SK-N-SH (cell line): ENCODE data around the gene UTP3. TPM values are rescaled to one million over a fixed set of nuclear protein-coding genes. Genes with fewer than 3 reads are reported as not detected.

Experiments used
- CTCF ChIA-PET: fragments of 300-600, 350-600 bp; formaldehyde crosslinking; extraction: SDS; loops from one replicate; lab custom pipeline; 2021; lab: Yijun Ruan, JAX
- POLR2A ChIA-PET: fragments of 350-600 bp; sonication (Branson Sonifier 250); formaldehyde crosslinking; extraction: SDS; loops from one replicate; lab custom pipeline; 2020; ENCODE audit warnings: antibody characterized with exemption, inconsistent platforms; lab: Yijun Ruan, JAX
- DNase-seq: peaks from one replicate; pipeline ENCODE4 v3.0.0; 2012
- H2AFZ ChIP-seq: fragments of 200-600 bp; sonication (generic); 2 replicates; pipeline ENCODE4 v1.8.1; 2016; ENCODE audit warnings: antibody characterized with exemption, mild to moderate bottlenecking, low read depth
- H3F3A ChIP-seq: fragments of 200-600 bp; sonication (generic); replicated peaks from 2 replicates; pipeline ENCODE3; 2016; ENCODE audit warnings: antibody characterized with exemption, mild to moderate bottlenecking; ENCODE audit not compliant: insufficient read depth
- H3K27ac ChIP-seq, 2 experiments: fragments of 200-500 bp in 1 of 2; fragments of 200-600 bp in 1 of 2; sonication (Bioruptor generic) in 1 of 2; sonication (generic), shearing (Covaris generic) in 1 of 2; 2 replicates each; pipeline versions ENCODE4 v1.5.1 to v1.6.1; 2014 to 2016; ENCODE audit warnings: low read depth in 2 of 2, inconsistent platforms in 1 of 2, low read length in 1 of 2, mild to moderate bottlenecking in 1 of 2, mixed read lengths in 1 of 2
- H3K27me3 ChIP-seq: fragments of 200-600 bp; sonication (generic), shearing (Covaris generic); 2 replicates; pipeline ENCODE4 v1.6.1; 2016; ENCODE audit warnings: mixed run types; ENCODE audit not compliant: insufficient read depth
- H3K36me3 ChIP-seq, 2 experiments: fragments of 200-500 bp in 1 of 2; fragments of 200-600 bp in 1 of 2; sonication (Bioruptor generic) in 1 of 2; sonication (generic) in 1 of 2; replicated peaks in 1 of 2; 2 replicates each; pipeline versions ENCODE3 to v1.5.1; 2014 to 2016; ENCODE audit warnings: low read length in 1 of 2, mild to moderate bottlenecking in 1 of 2; ENCODE audit not compliant: insufficient read depth in 2 of 2, control insufficient read depth in 1 of 2
- H3K4me1 ChIP-seq, 2 experiments: fragments of 200-500 bp in 1 of 2; fragments of 200-600 bp in 1 of 2; sonication (Bioruptor generic) in 1 of 2; sonication (generic), shearing (Covaris generic) in 1 of 2; 2 replicates each; pipeline versions ENCODE4 v1.5.1 to v1.6.1; 2014 to 2016; ENCODE audit warnings: low read depth in 1 of 2, low read length in 1 of 2, mixed run types in 1 of 2; ENCODE audit not compliant: insufficient read depth in 2 of 2, control insufficient read depth in 1 of 2
- H3K4me2 ChIP-seq: fragments of 200-600 bp; sonication (generic), shearing (Covaris generic); 2 replicates; pipeline ENCODE4 v1.6.1; 2017; ENCODE audit warnings: mixed run types
- H3K4me3 ChIP-seq, 2 experiments: fragments of 200-500 bp in 1 of 2; fragments of 200-600 bp in 1 of 2; sonication (Bioruptor generic) in 1 of 2; sonication (generic), shearing (Covaris generic) in 1 of 2; 2 replicates each; pipeline versions ENCODE4 v1.5.1 to v1.8.1; 2014 to 2016; ENCODE audit warnings: low read depth in 2 of 2, inconsistent platforms in 1 of 2, low read length in 1 of 2, mild to moderate bottlenecking in 1 of 2, mixed read lengths in 1 of 2, moderate library complexity in 1 of 2
- H3K79me2 ChIP-seq: fragments of 200-600 bp; sonication (generic); 2 replicates; pipeline ENCODE4 v1.8.1; 2017; ENCODE audit warnings: mild to moderate bottlenecking; ENCODE audit not compliant: insufficient read depth
- H3K9ac ChIP-seq: fragments of 200-600 bp; sonication (generic); 2 replicates; pipeline ENCODE4 v1.6.1; 2017; ENCODE audit warnings: mixed run types
- H3K9me2 ChIP-seq: fragments of 200-600 bp; sonication (generic); 2 replicates; pipeline ENCODE4 v1.6.1; 2017; ENCODE audit warnings: mixed run types
- H3K9me3 ChIP-seq: fragments of 200-600 bp; sonication (generic); 2 replicates; pipeline ENCODE4 v1.6.1; 2017; ENCODE audit warnings: mixed run types, mild to moderate bottlenecking, moderate library complexity
- H4K20me1 ChIP-seq: fragments of 200-600 bp; sonication (generic); 2 replicates; pipeline ENCODE4 v1.6.1; 2017; ENCODE audit warnings: mild to moderate bottlenecking, mixed run types; ENCODE audit not compliant: insufficient read depth
- CTCF ChIP-seq: fragments of 200-600 bp; sonication (generic); IDR thresholded peaks from 2 replicates; pipeline ENCODE4 v1.6.1; 2017; ENCODE audit warnings: antibody characterized with exemption, mild to moderate bottlenecking, moderate library complexity
- ELF1 ChIP-seq: IDR thresholded peaks from 2 replicates; pipeline ENCODE4 v1.4.0; 2012
- EZH2phosphoT487 ChIP-seq: fragments of 200-600 bp; sonication (generic); IDR thresholded peaks from 2 replicates; pipeline ENCODE4 v1.6.1; 2017; ENCODE audit warnings: low read depth, mixed run types, mild to moderate bottlenecking, antibody characterized with exemption, moderate library complexity, borderline replicate concordance
- FOSL2 ChIP-seq: IDR thresholded peaks from 2 replicates; pipeline ENCODE4 v1.4.0; 2012; ENCODE audit warnings: low read depth, mild to moderate bottlenecking, moderate library complexity, borderline replicate concordance
- FOXM1 ChIP-seq: IDR thresholded peaks from 2 replicates; pipeline ENCODE4 v1.4.0; 2012; ENCODE audit warnings: low read depth, mild to moderate bottlenecking
- GATA2 ChIP-seq: sonication (generic); formaldehyde crosslinking; IDR thresholded peaks from 2 replicates; pipeline ENCODE4 v1.5.0; 2020; ENCODE audit warnings: mild to moderate bottlenecking, missing genetic modification reagents
- JUND ChIP-seq: IDR thresholded peaks from 2 replicates; pipeline ENCODE4 v1.4.0; 2012
- MXI1 ChIP-seq: IDR thresholded peaks from 2 replicates; pipeline ENCODE4 v1.6.1; 2012; ENCODE audit warnings: mild to moderate bottlenecking, low read depth, low read length, improper control_type of control experiment
- NRF1 ChIP-seq: IDR thresholded peaks from 2 replicates; pipeline ENCODE4 v1.6.1; 2012; ENCODE audit warnings: low read depth, mild to moderate bottlenecking, low read length
- POLR2AphosphoS5 ChIP-seq: IDR thresholded peaks from 2 replicates; pipeline ENCODE4 v1.6.1; 2012; ENCODE audit warnings: low read depth, low read length
- REST ChIP-seq: IDR thresholded peaks from 2 replicates; pipeline ENCODE4 v1.6.1; 2012; ENCODE audit warnings: mild to moderate bottlenecking, low read depth, low read length, moderate library complexity
- TAF1 ChIP-seq: IDR thresholded peaks from 2 replicates; pipeline ENCODE4 v1.6.1; 2012; ENCODE audit warnings: low read depth, mild to moderate bottlenecking, low read length, moderate library complexity, borderline replicate concordance
- TCF12 ChIP-seq: IDR thresholded peaks from 2 replicates; pipeline ENCODE4 v1.4.0; 2012
- TEAD4 ChIP-seq: IDR thresholded peaks from 2 replicates; pipeline ENCODE4 v1.4.0; 2012; ENCODE audit warnings: mild to moderate bottlenecking, borderline replicate concordance; ENCODE audit not compliant: insufficient read depth
- USF1 ChIP-seq: IDR thresholded peaks from 2 replicates; pipeline ENCODE4 v1.4.0; 2012; ENCODE audit warnings: low read depth, borderline replicate concordance
- WGBS: methylation state at CpG from one replicate; pipeline ENCODE4 v1.1.6; 2017; ENCODE audit warnings: low lambda C conversion rate; 5-methylcytosine and 5-hydroxymethylcytosine counted together
- polyA plus RNA-seq, 3 experiments: library from polyadenylated mRNA; depleted of rRNA; stranded (reverse); fragments of >200 nt; gene quantifications; 2 replicates each; pipeline ENCODE4 v1.2.3, GENCODE V29; 2012

UTP3 gene
- polyA plus RNA-seq, 1 of the 3 experiments (the other 2 are of a cell fraction) = 36.9 TPM

GRCh38 chr4:70737006-70737405, 48.7 kb downstream of the UTP3 start:
- no peaks in the 10 kb centered on the region for H3K9me3 ChIP-seq
- no peak overlapping the region for H2AFZ ChIP-seq
- ChIA-PET POLR2A (no interaction called here), CTCF (interaction anchor here (1.2 to 2.2 kb wide), 3 partner anchors 15 to 33 kb away, joined by 5 to 10 read pairs (median 9); partner anchors contain the start of gene RUFY3)
- no peak overlapping the region for H3K4me2 ChIP-seq
- peaks cover 72% of the 10 kb centered on the region for H4K20me1 ChIP-seq
- no peak overlapping the region for H3K9ac ChIP-seq
- no peak for DNase-seq
- H3K4me1 ChIP-seq = peaks cover 3 to 11% of the 10 kb centered on the region in 2 experiments; a peak in 2 of 4 replicates
- TF ChIP-seq FOXM1 (no peak), MXI1 (no peak), POLR2AphosphoS5 (no peak), TEAD4 (no peak), FOSL2 (no peak), GATA2 (CRISPR knock-in tag) (no peak), TCF12 (no peak), ELF1 (no peak)
- H3F3A ChIP-seq = peaks cover 25% of the 10 kb centered on the region
- no peaks in the 10 kb centered on the region for H3K9me2 ChIP-seq
- no peak overlapping the region for H3K27ac ChIP-seq
- no peaks in the 10 kb centered on the region for H3K27me3 ChIP-seq
- WGBS = 100% methylated on average over 1 of the region's 1 CpG
- H3K79me2 ChIP-seq = peaks cover 88% of the 10 kb centered on the region
- no peak overlapping the region for H3K4me3 ChIP-seq
- peaks cover 0 to 6% of the 10 kb centered on the region in 2 experiments for H3K36me3 ChIP-seq

GRCh38 chr4:70737409-70737808, 49.1 kb downstream of the UTP3 start:
- CTCF ChIA-PET = interaction anchor here (0.6 kb wide), 1 partner anchor 12 kb away, joined by 3 read pairs; no protein-coding TSS in a partner anchor
- no peak for DNase-seq
- H3K4me2 ChIP-seq = no peak overlapping the region
- H3K4me3 ChIP-seq = no peak overlapping the region
- peaks cover 5 to 15% of the 10 kb centered on the region in 2 experiments; a peak in 3 of 4 replicates for H3K4me1 ChIP-seq
- no peak overlapping the region for H2AFZ ChIP-seq
- no peaks in the 10 kb centered on the region for H3K9me2 ChIP-seq
- H4K20me1 ChIP-seq = peaks cover 72% of the 10 kb centered on the region
- POLR2A ChIA-PET = no interaction called here
- no peaks in the 10 kb centered on the region for H3K9me3 ChIP-seq
- H3K27me3 ChIP-seq = no peaks in the 10 kb centered on the region
- 98% methylated on average over 2 of the region's 2 CpGs for WGBS
- no peak overlapping the region for H3K27ac ChIP-seq
- H3K9ac ChIP-seq = no peak overlapping the region
- H3K36me3 ChIP-seq = peaks cover 0 to 3% of the 10 kb centered on the region in 2 experiments
- TF ChIP-seq TAF1 (no peak), TCF12 (no peak), EZH2phosphoT487 (no peak), CTCF (no peak), NRF1 (no peak), USF1 (no peak), REST (no peak), JUND (no peak), MXI1 (no peak)
- peaks cover 88% of the 10 kb centered on the region for H3K79me2 ChIP-seq
- H3F3A ChIP-seq = peaks cover 25% of the 10 kb centered on the region
